SW480 (cell line): Measurements from ENCODE around the gene ZNF385A.

Experiments used
- DNase-seq: peaks from one replicate; pipeline ENCODE4 v3.0.0-alpha.2; 2016; ENCODE audit warnings: low spot score

Gene ZNF385A

GRCh38 chr12:54324617-54325441 is 59.7 kb downstream of the ZNF385A start, which contains the start of gene COPZ1:
TSS of gene COPZ1 (plus strand) at chr12:54325131. CDS start at chr12:54325164, 33 bp downstream.
- peak; percentile 100 for DNase-seq

DNA sequence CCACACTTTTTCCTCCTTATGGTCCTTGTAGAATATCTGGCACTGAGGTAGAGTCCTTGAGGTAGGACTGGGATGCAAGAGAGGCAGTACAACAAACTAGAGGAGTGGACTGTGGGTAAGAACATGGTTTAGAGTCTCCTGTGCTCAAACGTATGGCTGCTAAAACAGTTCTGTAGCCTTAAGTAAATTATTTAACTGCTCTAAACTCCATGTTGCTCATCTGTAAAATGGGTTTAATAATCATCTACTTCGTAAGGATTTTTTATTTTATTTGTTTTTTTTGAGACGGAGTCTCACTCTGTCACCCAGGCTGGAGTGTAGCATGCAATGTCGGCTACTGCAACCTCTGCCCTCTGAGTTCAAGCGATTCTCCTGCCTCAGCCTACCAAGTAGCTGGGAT is 63.2 kb downstream of the ZNF385A start:
- DNase-seq = no peak
